ENCODE measurements around the gene YPEL2. TPM values are rescaled to one million over a fixed set of nuclear protein-coding genes. Genes with fewer than 3 reads are reported as not detected.
A peak's percentile ranks its signal among the peaks of the same experiment; 100 is the strongest.
"Not testable (repeated sequence)": the region's sequence is repeated elsewhere in the genome, so short reads cannot be mapped to it uniquely, and the experiment has no call there.

The YPEL2 gene
- polyA plus RNA-seq, 3 donors: 21.5 to 63.1 (median 25.1) TPM

DNA sequence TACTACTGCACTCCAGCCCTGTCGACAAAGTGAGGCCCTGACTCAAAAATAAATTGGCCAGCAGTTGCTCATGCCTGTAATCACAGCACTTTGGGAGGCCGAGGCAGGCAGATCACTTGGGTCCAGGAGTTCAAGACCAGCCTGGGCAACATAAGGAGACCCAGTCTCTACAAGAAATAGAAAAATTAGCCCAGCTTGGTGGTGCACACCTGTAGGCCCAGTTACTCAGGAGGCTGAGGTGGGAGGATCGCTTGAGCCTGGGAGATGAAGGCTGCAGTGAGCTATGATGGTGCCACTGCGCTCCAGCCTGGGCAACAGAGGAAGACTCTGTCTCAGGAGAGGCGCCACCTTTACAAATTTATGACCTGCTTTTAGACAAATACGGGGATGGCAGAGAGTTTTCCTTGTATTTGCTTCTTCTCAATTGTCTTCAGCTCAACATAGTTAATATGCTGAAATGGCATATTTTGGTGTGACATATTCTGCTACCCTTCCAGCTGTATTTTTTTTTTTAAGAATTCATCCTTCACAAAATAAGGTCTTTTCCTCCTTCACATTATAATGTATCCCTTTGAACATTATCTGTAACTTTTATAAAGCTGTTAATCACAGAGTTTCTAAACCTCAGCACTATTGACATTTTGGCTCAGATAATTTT is 21.1 kb upstream of the YPEL2 start:
- no peak overlapping the region for H3K4me2 ChIP-seq (replicated peaks; ENCODE audit: extremely low read depth, low read length, poor library complexity, severe bottlenecking)
- Mint-ChIP-seq H3K9me3 (no peaks in the 10 kb centered on the region), H3K4me1 (peaks cover 2% of the 10 kb centered on the region), H3K36me3 (no peaks in the 10 kb centered on the region), H3K27me3 (ENCODE audit: low read depth in 3 of 3) (peaks cover 0 to 3% (median 0%) of the 10 kb centered on the region in 3 donors), H3K4me3 (no peak overlapping the region), H3K27ac (no peak overlapping the region)
- H3K4me1 ChIP-seq (ENCODE audit: control insufficient read depth in 1 of 2, insufficient read depth in 2 of 2, low read length in 2 of 2): no peaks in the 10 kb centered on the region
- no peaks in the 10 kb centered on the region for H3K79me2 ChIP-seq (ENCODE audit: insufficient read depth, low read length)
- H4K20me1 ChIP-seq (ENCODE audit: insufficient read depth, low read length): no peaks in the 10 kb centered on the region
- H3K9me3 ChIP-seq (replicated peaks in 1 of 2; ENCODE audit: control insufficient read depth in 1 of 2, insufficient read depth in 1 of 2, low read length in 2 of 2): no peaks in the 10 kb centered on the region
- TF ChIP-seq, protein P1, sequence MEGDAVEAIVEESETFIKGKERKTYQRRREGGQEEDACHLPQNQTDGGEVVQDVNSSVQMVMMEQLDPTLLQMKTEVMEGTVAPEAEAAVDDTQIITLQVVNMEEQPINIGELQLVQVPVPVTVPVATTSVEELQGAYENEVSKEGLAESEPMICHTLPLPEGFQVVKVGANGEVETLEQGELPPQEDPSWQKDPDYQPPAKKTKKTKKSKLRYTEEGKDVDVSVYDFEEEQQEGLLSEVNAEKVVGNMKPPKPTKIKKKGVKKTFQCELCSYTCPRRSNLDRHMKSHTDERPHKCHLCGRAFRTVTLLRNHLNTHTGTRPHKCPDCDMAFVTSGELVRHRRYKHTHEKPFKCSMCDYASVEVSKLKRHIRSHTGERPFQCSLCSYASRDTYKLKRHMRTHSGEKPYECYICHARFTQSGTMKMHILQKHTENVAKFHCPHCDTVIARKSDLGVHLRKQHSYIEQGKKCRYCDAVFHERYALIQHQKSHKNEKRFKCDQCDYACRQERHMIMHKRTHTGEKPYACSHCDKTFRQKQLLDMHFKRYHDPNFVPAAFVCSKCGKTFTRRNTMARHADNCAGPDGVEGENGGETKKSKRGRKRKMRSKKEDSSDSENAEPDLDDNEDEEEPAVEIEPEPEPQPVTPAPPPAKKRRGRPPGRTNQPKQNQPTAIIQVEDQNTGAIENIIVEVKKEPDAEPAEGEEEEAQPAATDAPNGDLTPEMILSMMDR (IDR thresholded peaks at IDR 0.05): no peak
- 100% methylated on average over 4 of the region's 6 CpGs for WGBS (ENCODE audit: insufficient coverage)
- H3K36me3 ChIP-seq (replicated peaks in 1 of 2; ENCODE audit: control insufficient read depth in 1 of 2, insufficient read depth in 2 of 2, low read length in 2 of 2): no peaks in the 10 kb centered on the region
- H3K9ac ChIP-seq (ENCODE audit: insufficient read depth, low read length, poor library complexity, severe bottlenecking): no peak overlapping the region
- DNase-seq: no peak
- no peaks in the 10 kb centered on the region for H3K27me3 ChIP-seq (ENCODE audit: control insufficient read depth in 2 of 2, insufficient read depth in 2 of 2, low read length in 2 of 2)
- no peak overlapping the region for H2AFZ ChIP-seq (ENCODE audit: insufficient read depth, low read depth, low read length, poor library complexity, severe bottlenecking)
- intact Hi-C loops (cut with micrococcal nuclease): loop anchor here (5.0 kb wide), 2 partner anchors 132 to 212 kb away; no protein-coding TSS in a partner anchor
- no peak overlapping the region for H3K27ac ChIP-seq (ENCODE audit: low read depth in 1 of 2, low read length in 2 of 2)
- H3K4me3 ChIP-seq (replicated peaks in 1 of 3; ENCODE audit: low read depth in 2 of 3, low read length in 3 of 3): no peak overlapping the region

DNA sequence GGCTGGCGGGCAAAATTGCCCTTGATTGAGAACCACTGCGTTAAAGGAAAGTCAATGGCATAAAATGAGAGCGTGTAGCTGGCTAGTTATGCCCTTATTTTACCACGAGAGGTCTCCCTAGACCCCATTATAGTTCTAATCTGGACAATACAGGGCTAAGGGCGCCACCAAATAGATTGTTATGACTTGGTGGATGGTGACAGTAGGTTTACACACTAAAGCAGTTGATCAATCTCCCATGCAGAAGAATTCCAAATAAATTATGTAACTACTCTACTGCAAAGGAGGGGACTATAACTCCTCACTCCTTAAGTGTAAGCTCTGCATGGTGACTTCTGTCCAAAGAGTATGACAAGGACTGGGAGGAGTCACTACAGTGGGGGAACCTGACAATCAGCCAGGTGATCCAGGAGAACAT is 20.4 kb upstream of the YPEL2 start:
- Histone ChIP-seq H4K20me1 (ENCODE audit: insufficient read depth, low read length) (no peaks in the 10 kb centered on the region), H3K4me2 (replicated peaks; ENCODE audit: extremely low read depth, low read length, poor library complexity, severe bottlenecking) (no peak overlapping the region), H3K4me1 (ENCODE audit: control insufficient read depth in 1 of 2, insufficient read depth in 2 of 2, low read length in 2 of 2) (no peaks in the 10 kb centered on the region), H3K27ac (ENCODE audit: low read depth in 1 of 2, low read length in 2 of 2) (no peak overlapping the region), H3K4me3 (replicated peaks in 1 of 3; ENCODE audit: low read depth in 2 of 3, low read length in 3 of 3) (no peak overlapping the region), H2AFZ (ENCODE audit: insufficient read depth, low read depth, low read length, poor library complexity, severe bottlenecking) (no peak overlapping the region), H3K27me3 (ENCODE audit: control insufficient read depth in 2 of 2, insufficient read depth in 2 of 2, low read length in 2 of 2) (no peaks in the 10 kb centered on the region), H3K9ac (ENCODE audit: insufficient read depth, low read length, poor library complexity, severe bottlenecking) (no peak overlapping the region), H3K36me3 (replicated peaks in 1 of 2; ENCODE audit: control insufficient read depth in 1 of 2, insufficient read depth in 2 of 2, low read length in 2 of 2) (no peaks in the 10 kb centered on the region), H3K79me2 (ENCODE audit: insufficient read depth, low read length) (no peaks in the 10 kb centered on the region), H3K9me3 (replicated peaks in 1 of 2; ENCODE audit: control insufficient read depth in 1 of 2, insufficient read depth in 1 of 2, low read length in 2 of 2) (no peaks in the 10 kb centered on the region)
- H3K9me3 Mint-ChIP-seq: no peaks in the 10 kb centered on the region
- intact Hi-C loops (cut with micrococcal nuclease): loop anchor here (1.0 to 5.0 kb wide), 3 partner anchors 128 to 211 kb away; no protein-coding TSS in a partner anchor
- H3K4me1 Mint-ChIP-seq: peaks cover 6% of the 10 kb centered on the region
- H3K27ac Mint-ChIP-seq: no peak overlapping the region
- 20% methylated on average over 1 of the region's 5 CpGs for WGBS (ENCODE audit: insufficient coverage)
- H3K4me3 Mint-ChIP-seq: no peak overlapping the region
- H3K36me3 Mint-ChIP-seq: no peaks in the 10 kb centered on the region
- DNase-seq: peak; percentile 48 to 75 (median 61)
- peaks cover 0 to 2% (median 0%) of the 10 kb centered on the region in 3 donors for H3K27me3 Mint-ChIP-seq (ENCODE audit: low read depth in 3 of 3)
- TF ChIP-seq, protein P1 (IDR thresholded peaks at IDR 0.05): peak; percentile 92

DNA sequence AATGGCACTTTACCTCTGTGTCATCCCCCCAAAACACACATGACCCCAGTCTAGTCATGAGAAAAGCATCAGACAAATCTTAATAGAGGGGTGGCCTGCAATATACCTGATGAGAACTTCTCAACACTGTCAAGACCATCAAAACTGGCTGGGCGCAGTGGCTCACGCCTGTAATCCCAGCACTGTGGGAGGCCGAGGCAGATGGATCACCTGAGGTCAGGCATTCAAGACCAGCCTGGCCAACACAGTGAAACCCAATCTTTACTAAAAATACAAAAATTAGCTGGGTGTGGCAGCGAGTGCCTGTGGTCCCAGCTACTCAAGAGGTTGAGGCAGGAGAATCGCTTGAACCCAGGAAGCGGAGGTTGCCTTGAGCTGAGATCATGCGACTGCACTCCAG is 19.9 kb upstream of the YPEL2 start:
- DNase-seq; H3K27me3 ChIP-seq (ENCODE audit: control insufficient read depth in 2 of 2, insufficient read depth in 2 of 2, low read length in 2 of 2); H3K9ac ChIP-seq (ENCODE audit: insufficient read depth, low read length, poor library complexity, severe bottlenecking); H3K9me3 Mint-ChIP-seq; H3K4me2 ChIP-seq (replicated peaks; ENCODE audit: extremely low read depth, low read length, poor library complexity, severe bottlenecking); H3K4me3 ChIP-seq (replicated peaks in 1 of 3; ENCODE audit: low read depth in 2 of 3, low read length in 3 of 3); H2AFZ ChIP-seq (ENCODE audit: insufficient read depth, low read depth, low read length, poor library complexity, severe bottlenecking); H3K36me3 ChIP-seq (replicated peaks in 1 of 2; ENCODE audit: control insufficient read depth in 1 of 2, insufficient read depth in 2 of 2, low read length in 2 of 2); H3K4me3 Mint-ChIP-seq; H3K36me3 Mint-ChIP-seq; H3K27me3 Mint-ChIP-seq (ENCODE audit: low read depth in 3 of 3); H3K4me1 ChIP-seq (ENCODE audit: control insufficient read depth in 1 of 2, insufficient read depth in 2 of 2, low read length in 2 of 2); H3K27ac ChIP-seq (ENCODE audit: low read depth in 1 of 2, low read length in 2 of 2); H3K4me1 Mint-ChIP-seq; H4K20me1 ChIP-seq (ENCODE audit: insufficient read depth, low read length); H3K9me3 ChIP-seq (replicated peaks in 1 of 2; ENCODE audit: control insufficient read depth in 1 of 2, insufficient read depth in 1 of 2, low read length in 2 of 2); H3K79me2 ChIP-seq (ENCODE audit: insufficient read depth, low read length): not testable (repeated sequence)
- H3K27ac Mint-ChIP-seq: peak overlapping the region in 1 of 7 donors; percentile 63
- WGBS (ENCODE audit: insufficient coverage): 96% methylated on average over 4 of the region's 7 CpGs
- intact Hi-C loops (cut with micrococcal nuclease): loop anchor here (1.0 to 5.0 kb wide), 3 partner anchors 128 to 211 kb away; no protein-coding TSS in a partner anchor

Data from CD14-positive monocyte (primary cell).